NCI-H2107 (cell line): ENCODE measurements around the gene ZNF568.

Source experiments
- DNase-seq: peaks from one replicate; lab custom pipeline; 2025; lab: John Stamatoyannopoulos, UW

The ZNF568 gene

GRCh38 chr19:36915992-36916830 is at the start of gene ZNF568, which contains the start of gene ZNF829:
ZNF568 (plus strand) TSS chr19:36916332; CDS start chr19:36922771, 6,439 bp downstream.
ZNF829 (minus strand) TSS chr19:36916291; CDS start chr19:36915167, 1,124 bp downstream.
- DNase-seq: peak; percentile 24

DNA sequence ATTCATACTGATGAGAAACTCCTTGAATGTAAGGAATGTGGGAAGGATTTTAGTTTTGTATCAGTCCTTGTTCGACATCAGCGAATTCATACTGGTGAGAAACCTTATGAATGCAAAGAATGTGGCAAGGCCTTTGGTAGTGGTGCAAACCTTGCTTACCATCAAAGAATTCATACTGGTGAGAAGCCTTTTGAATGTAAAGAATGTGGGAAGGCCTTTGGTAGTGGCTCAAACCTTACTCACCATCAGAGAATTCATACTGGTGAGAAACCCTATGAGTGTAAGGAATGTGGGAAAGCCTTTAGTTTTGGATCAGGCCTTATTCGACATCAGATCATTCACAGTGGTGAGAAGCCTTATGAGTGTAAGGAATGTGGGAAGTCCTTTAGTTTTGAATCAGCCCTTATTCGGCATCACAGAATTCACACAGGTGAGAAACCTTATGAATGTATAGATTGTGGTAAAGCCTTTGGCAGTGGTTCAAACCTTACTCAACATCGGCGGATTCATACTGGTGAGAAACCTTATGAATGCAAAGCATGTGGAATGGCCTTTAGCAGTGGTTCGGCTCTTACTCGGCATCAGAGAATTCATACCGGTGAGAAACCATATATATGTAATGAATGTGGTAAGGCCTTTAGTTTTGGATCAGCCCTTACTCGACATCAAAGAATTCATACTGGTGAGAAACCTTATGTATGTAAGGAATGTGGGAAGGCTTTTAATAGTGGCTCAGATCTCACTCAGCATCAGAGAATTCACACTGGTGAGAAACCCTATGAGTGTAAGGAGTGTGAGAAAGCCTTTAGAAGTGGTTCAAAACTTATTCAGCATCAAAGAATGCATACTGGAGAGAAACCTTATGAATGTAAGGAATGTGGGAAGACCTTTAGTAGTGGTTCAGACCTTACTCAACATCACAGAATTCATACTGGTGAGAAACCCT is 38.9 kb upstream of the ZNF568 start:
- DNase-seq: no peak

DNA sequence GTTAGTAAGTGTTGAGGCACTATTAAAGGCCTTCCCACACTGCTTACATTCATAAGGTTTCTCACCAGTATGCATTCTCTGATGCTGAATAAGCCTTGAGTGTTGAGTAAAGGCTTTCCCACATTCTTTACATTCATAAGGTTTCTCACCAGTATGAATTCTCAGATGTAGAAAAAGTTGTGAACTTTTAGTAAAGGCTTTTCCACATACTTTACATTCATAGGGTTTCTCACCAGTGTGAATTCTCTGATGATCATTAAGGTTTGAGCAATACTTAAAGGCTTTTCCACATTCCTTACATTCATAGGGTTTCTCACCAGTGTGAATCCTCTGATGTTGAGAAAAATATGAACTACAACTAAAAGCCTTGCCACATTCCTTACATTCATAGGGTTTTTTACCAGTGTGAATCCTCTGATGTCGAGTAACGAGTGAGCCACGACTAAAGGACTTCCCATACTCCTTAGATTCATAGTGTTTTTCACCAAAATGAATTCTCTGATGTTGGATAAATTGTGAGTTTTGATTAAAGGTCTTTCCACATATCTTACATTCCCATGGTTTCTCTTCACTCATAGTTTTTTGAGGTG is 24.3 kb upstream of the ZNF568 start:
- no peak for DNase-seq

DNA sequence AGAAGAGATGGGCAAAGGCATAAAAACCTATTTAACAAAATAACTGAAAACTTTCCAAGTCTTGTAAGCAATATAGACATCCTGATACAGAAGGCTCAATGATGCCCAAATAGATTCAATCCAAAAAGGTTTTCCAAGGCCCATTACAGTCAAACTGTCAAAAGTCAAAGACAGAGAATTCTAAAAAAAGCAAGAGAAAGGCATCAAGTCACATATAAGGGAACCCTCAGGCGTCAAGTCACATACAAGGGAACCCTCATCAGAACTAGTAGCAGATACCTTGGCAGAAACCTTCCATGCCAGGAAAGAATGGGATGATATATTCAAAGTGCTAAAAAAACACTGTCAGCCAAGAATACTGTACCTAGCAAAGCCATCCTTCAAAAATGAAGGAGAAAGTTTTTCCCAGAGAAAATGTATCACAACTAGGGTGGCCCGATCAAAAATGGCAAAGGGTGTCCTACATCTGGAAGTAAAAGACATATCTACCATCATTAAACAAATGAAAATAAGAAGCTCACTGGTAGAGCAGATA is 21.2 kb upstream of the ZNF568 start:
- DNase-seq: no peak

DNA sequence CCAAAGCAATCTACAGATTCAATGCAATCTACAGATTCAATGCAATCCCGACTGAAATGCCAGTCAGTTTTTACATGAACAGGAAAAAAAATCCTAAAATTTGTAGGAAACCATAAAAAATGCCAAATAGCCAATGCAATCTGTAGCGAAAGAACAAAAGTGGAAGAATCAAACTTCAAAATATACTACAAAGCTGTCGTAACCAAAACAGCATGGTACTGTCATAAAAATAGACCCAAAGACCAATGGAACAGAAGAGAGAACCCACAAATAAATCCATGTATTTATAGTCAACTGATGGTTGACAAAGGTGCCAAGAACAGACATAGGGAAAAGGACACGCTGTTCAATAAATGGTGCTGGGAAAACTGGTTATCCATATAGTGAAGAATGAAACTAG is 17.7 kb upstream of the ZNF568 start:
- DNase-seq: no peak

DNA sequence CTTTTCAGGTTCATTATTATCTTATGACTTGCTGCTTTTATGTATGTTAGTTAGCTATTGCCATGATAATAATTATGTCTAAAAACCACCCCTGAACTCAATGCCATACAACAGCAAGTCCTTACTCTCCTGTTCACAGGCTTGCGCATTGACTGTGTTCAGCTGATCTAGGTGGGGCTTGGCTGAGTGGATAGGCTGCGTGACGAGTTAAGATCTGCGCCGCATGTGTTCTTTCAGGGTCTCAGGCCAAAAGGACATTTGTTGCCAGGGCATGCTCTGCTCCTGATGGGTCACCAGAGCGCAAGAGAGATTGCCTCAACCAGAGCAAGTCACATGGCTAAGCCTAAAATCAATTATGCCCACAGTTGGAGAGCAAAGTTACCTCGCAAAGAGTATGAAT is 859 bp downstream of the ZNF568 start:
- no peak for DNase-seq

DNA sequence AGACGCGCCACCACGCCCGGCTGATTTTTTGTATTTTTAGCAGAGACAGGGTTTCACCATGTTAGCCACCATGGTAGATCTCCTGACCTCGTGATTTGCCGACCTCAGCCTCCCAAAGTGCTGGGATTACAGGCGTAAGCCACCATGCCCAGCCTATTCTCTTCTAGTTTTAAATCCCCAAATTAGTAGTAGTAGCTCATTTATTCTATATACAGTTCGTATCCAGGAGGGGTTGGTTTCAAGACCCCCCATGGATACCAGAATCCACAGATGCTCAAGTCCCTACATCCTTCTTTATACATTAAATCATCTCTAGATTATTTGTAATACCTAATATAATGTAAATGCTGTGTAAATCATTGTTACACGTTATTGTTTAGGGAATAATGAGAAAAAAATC is 2.0 kb downstream of the ZNF568 start:
- DNase-seq: no peak

DNA sequence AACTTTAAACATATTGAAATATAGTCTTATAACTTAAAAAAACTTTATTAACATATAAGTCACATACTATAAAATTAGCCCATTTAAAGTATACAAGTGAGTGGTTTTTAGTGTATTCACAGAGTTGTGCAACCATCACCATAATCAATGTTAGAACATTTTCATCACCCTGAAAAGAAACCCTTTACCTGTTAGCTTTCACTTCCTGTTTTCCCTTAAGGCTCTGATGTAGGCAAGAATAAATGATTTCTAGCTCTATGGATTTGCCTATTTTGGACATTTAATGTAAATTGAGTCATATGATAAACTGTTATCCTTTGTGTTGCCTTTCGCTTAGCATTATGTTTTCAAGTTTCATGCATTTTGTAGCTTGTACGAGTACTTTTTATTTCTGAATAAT is 15.6 kb downstream of the ZNF568 start:
- no peak for DNase-seq

- DNase-seq: no peak
Observed at GRCh38 chr19:36939153-36939552, 23.0 kb downstream of the ZNF568 start.

GRCh38 chr19:36950335-36951119 is 34.4 kb downstream of the ZNF568 start:
- no peak for DNase-seq

DNA sequence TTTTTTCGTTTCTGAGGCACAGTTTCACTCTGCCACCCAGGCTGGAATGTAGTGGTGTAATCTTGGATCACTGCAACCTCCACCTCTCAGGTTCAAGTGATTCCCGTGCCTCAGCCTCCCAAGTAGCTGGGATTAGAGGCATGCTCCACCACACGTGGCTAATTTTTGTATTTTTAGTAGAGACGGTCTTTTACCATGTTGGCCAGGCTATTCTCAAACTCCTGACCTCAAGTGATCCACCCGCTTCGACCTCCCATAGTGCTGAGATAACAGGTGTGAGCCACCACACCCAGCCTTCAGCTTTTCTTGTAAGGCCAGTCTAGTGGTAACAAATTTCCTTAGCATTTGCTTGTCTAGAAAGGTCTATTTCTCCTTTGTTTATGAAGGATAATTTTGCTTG is 46.2 kb downstream of the ZNF568 start:
- no peak for DNase-seq

DNA sequence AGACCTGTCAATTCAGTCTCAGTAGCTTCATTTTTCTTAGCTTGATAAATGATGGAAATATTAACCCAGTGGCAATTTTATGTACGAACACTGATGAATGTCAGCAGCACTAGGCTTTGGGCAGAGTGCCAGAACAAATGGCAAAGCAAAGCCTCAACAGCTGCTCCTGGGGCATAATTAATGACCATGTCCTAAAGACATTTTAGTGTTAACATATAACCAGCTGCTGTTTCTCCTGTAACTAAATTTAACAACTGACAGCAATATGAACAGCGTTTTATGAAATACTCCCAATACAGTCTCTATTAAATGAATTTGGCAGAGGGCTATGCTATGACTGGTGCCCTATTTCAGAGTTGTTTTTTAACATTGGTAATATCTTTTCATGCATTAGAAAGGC is 47.1 kb downstream of the ZNF568 start:
- no peak for DNase-seq

GRCh38 chr19:36972571-36972970 is 56.4 kb downstream of the ZNF568 start:
- no peak for DNase-seq

DNA sequence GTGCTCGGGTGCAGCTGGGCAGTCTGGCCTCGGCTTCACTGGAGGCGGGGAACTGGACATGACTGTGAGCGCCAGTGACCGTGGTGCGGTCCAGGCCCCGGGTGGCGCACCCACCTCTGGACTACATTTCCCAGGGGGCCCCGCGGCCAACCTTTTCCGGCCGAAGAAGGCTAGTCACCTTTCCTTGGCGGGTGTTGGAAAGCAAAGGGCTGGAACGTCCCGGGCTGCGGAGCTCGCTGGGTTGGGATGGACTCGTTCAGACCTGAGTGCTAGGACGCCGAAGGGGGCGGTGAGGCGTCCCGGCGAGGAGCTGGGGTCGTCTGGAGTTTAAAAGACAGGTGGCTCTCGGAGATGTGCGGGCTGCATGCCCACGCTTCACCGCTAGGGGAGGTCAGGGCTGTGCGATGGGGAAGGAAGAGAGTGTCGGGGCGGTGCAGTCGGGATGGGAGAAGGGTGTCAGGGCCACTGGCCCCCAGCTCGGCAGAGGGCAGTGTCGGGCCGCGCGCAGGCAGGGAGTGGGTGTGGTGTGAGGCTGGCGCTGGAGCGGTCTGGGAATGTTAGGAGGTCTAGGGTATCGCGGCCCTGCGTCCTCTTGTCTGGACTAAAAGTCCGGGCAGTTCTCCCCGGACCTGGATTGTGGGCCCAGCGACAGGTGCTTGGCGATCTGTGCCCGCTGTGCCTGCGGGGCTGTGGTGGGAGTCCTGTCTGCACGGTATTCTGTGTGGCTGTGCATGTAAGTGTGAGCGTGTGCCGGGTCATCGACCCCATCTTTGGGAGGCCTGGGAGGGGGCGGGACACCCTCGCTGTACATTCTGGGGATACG is 57.1 kb downstream of the ZNF568 start:
- no peak for DNase-seq

DNA sequence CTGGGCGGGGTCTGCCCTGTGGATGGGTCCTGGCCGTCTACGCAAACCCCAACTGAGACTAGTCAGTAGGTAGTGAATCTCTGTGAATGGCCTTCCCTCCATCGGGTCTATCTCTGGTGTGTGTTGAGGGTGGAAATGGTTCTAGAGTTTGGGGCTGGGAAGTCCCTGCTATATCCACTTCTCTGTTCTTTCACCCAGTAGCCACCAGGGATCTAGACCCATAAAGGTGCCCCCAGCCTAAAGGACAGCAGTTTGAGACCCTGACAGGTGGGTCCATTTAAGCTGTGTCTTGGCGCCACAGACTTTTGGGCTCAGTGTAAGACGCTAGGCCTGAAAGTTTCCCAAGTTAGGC is 57.7 kb downstream of the ZNF568 start:
- no peak for DNase-seq

DNA sequence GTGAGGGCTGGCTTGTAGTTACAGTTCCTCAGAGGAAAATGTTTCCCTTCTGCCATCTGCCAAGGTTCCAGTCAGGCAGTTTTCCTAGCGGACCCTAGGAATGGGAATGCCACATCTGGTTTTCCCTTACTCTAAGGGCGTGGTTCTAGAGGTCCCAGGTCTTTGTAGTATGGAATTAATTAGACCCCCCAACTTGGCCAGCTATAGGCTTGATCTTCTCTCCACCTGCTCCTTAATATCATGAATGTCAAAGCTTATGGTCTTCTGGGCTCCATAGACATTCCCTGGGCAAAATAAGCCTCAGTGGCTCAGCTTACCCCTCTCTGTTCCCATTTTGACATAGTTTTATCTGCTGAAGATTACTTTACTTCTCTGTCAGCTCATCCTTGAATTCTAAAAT is 70.0 kb downstream of the ZNF568 start:
- no peak for DNase-seq

DNA sequence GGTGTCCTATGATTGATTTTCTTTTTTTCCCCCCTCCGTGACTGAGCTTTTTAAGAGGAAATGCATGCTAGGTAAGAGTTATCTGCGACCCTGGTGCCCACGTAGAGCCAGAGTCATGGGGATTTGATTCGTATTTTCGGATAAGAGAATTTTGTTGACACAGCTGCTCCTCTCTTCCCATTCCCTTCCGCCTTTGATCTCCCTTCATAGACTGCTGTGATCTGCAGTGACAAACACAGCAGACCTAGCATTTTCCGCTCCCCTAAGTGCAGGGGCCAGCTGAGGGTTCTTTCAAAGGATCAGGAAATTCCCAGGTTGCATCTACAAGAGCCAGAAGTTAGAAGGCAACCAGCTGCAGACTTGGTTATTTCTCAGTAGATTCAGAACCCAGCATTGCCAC is 70.5 kb downstream of the ZNF568 start:
- DNase-seq: no peak

DNA sequence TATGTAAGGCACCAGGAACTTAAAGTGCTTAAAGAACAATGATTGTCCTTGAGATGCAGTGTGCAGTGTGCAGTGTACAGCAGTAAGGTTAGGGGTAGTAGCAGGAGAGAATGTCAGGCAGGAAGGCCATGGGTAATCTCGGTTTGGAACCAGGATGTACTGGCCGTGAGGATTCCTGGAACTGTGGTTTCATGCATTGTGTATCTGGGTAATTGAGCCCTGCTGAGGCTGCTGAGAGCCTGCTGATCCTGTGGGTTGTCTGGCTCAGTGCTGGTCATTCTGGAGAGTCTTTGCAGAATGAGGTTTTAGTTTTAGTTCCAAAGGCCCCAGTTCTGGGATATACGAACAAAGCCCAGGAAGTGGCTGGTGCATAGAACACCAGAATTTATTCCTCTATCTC is 71.0 kb downstream of the ZNF568 start:
- DNase-seq: no peak

- no peak for DNase-seq
Observed at GRCh38 chr19:36997152-36997842, 81.2 kb downstream of the ZNF568 start.

DNA sequence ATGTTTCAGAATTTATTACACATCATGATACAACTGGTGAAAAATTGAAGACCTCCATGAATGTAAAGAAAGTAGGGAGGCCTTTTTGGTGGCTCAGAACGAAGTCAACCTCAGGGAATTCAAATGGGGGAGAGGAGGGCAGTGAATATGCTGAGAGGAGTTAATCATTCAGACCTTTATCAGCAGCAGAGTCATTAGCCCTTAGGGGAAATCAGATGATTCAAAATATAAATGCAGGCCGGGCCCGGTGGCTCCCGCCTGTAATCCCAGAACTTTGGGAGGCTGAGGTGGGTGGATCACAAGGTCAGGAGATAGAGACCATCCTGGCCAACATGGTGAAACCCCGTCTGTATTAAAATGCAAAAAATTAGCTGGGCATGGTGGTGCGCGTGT is 81.7 kb downstream of the ZNF568 start:
- DNase-seq: no peak
